M059J (cell line): ENCODE results near the gene VPS18. TPM values are rescaled to one million over a fixed set of nuclear protein-coding genes. Genes with fewer than 3 reads are reported as not detected.

Experiments
- DNase-seq: peaks from one replicate; pipeline ENCODE4 v3.0.0-alpha.2; 2012; ENCODE audit warnings: low read depth
- total RNA-seq: library from RNA; depleted of rRNA; stranded (reverse); fragments of >200 nt; shearing (Covaris generic); gene quantifications from 2 replicates; pipeline ENCODE4 v1.2.3, GENCODE V29; 2014

Gene VPS18
- total RNA-seq, 1 experiment from 2014 or later = 29.9 TPM

DNA sequence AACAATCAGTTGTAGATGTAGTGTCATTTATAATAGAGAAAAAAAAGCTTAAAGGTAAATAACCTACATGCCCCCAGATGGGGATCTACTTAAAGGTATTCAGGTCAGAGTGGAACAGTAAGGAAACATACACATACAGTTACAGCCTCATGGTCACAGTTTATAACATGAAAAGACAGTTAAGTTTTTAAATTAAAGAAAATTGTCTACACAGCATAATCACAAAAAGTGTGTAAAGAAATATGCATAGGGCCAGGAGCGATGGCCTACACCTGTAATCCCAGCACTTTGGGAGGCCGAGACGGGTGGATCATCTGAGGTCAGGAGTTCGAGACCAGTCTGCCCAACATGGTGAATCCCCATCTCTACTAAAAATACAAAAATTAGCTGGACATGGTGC lies 27.1 kb upstream of the VPS18 start:
- DNase-seq = no peak

DNA sequence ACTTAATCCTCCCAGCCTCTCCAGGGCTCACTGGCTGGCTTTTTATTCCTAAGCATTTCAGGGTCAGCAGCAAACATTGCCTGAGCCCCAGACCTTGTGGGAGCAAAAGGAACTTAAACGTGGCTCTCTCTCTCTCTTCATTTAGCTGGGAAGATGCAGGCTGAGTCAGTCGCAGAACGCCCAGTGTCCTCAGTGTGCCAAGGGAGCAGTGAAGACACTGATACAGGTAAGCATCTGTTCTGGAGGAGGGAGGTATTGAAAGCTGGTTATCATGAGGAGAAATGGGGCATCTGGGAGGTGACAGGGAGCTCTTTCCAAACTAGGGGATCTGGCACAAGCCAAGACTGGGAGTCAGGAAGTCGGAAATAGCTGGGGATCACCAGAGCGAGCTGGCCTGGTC lies 24.6 kb upstream of the VPS18 start:
- no peak for DNase-seq

DNA sequence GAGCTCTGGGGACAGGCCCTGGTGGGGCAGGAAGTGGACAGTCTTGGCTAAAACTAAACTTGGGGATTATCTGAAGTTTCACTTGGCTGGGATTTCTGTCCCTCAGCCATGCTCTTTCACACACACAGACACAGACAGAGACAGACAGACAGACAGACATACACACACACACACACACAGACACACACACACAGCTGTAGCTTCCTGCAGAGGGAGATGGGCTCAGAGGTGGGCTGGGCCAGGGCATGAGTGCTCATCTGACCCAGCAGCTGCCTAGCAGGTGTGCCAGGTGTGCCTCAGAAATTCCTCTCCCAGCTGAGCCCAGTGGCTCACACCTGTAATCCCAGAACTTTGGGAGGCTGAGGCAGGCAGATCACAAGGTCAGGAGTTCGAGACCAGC lies 23.5 kb upstream of the VPS18 start:
- no peak for DNase-seq

DNA sequence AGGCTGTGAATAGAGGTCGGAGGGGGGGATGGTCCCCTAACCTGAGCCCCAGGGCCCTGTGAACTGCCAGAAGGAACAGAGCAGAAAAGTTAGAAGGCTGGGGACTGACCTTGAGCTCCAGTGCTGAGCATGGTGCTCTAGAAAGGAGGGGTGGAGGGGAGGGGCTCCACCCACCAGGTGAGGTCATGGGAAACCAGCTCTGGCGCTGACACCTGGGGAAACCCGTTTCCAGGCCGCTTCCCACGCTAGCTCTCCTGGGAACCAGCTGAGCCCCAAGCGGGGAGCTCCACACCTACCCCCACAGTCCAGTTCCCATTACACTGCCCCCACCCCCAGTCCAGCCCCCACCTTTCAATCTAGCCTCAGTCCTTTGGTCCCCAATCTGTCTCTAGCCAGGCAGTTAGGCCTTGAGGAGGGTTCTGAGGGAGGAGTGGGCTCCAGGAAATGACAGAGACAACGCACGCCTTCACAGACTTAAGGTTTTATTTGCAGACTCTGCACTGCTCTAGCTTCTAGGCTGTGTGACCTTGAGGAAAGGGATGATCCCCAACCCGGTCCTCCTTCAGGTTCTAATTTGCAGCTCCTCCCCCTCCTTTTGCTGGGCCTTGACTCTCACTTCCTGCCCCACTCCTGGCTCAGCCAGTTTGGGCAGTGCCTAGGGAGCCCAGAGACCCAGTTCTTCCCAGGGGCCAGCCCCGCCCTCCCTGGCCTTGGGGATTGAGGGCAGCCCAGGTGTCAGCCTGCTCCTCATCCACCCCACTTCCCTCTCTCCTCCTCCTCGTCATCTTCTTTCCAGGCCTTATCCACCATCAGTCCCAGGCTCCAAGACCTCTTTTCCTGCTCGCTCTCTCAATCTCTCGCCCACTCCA lies 22.3 kb upstream of the VPS18 start:
- no peak for DNase-seq

DNA sequence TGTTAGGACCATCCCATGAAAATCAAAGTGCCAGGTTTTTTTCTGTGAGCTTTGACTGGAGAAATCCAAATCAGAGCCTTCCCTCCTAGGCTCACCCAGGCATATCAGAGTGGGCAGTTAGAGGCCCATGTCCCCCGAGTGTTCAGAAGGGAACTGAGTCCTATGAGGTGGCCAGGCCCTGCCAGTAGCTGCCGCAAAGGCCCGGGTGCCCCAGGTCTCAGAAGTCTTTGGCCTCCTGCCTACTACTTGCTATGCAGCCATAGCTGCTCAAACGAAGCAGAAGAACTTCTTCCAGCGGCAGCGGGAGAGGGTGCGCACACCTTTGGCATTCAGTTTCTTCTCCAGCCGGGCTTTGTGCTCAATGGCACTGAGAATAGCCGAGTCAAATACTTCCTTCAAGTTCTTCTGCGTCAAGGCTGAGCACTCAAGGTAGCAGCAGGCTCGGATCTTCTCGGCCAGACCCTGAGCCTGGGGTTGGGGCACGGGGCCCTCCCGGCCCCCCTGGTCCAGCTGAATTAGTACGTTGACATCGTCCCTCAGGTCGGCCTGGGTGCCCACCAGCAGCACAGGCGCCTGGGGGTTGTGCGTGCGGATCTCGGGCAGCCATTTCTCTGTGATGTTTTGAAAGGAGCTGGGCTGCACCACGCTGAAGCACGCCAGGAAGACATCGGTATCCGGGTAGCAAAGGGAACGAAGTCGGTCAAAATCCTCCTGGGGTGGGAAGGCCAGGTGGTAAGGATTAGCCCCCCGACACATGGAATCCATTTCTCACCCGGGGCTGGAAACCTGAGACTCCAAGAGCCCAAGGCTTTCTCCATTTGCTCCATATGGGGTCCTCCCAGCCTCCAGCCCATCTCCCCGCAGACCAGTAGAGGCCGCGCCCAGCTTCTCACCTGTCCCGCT lies 21.2 kb upstream of the VPS18 start:
- DNase-seq = no peak

DNA sequence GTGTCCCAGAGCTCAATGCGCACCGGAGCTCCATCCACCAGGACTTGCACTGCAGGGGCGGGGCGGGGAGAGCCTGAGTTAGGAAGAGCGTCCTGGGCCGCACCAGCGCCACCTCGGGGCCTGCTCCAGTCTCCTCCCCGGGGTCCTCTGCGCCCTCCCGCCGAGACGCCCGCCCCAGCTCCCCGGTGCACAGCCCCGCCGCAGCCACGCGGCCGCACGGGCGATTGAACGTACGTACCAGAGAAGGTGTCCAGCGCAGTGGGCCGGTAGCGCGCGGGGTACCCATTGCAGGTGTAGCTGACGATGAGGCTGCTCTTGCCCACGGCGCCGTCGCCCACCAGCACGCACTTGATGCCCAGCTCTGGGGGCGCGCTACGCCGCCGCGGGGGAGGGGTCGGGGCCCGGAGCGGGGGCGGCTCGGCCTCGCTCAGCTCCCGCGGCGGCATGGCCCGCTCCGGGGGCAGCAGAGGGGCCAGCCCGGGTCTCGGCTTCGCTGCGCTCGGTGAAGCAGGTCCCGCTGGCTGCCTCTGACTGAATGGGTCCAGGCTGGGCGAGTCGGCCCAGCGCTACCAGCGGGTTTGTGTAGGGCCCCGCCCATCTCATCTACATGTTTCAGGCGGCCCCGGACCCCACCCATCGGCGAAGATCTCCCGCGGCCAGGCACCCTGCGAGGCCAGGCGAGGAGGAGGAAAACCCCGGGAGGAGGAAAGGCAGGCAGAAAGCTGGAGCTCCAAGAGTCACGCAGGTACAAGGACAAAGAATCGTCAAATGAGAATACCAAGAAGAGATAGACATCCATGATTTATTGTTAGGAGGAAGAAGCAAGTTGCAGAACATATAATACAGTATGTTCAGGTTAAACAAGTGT lies 20.3 kb upstream of the VPS18 start, which contains the start of gene RHOV:
TSS of gene RHOV (minus strand) at position 541 of the 868 bp plus-strand sequence. CDS start at position 446, 95 bp downstream.
- peak; percentile 64 for DNase-seq

DNA sequence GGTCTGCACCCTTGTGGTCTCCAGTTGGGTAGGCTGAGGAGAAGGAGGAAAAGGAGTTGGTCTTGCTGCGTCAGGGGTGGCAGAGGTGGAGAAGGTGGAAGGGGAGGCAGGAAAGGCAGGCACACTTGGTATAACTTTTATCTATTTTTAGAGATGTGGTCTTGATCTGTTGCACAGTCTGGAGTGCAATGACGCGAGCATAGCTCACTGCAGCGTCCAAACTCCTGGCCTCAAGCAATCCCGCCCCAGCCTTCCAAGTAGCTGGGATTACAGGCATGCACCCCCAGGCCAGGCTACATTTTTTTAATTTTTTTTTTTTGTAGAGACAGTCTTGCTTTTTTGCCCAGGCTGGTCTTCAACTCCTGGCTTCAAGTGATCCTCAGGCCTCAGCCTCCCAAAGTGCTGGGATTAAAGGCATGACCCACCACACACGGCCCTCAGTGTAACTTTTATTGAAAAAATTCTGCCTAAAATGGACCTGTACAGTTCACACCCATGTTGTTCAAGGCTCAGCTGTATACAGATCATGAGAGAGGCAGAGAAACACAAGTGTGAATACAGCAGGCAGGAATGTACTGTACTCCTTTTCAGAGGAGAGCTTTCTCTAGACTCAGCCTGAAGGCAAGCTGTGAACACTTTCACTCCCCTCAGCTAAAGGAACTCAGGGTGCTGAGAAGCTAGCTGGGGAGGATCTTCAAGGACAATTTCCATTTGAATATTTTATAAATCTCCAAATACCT lies 18.1 kb upstream of the VPS18 start:
- DNase-seq = peak; percentile 80

DNA sequence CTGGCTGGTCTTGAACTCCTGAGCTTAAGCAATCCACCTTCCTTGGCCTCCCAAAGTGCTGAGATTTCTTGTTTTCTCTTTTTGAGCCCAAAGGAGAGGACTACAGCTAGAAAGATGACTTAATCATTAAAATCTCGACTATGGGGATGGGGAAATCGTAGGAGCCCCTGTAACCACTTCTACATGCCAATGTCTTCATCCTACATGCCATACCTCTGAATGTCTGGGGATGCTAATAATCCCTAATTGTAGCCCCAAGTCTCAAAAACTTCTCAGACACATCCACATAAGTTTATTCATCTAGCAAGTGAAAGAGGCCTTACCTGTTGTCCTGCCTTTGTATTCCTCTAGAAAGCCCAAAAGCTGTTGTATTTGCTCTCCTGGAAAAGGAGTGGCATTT lies 16.6 kb upstream of the VPS18 start:
- no peak for DNase-seq

DNA sequence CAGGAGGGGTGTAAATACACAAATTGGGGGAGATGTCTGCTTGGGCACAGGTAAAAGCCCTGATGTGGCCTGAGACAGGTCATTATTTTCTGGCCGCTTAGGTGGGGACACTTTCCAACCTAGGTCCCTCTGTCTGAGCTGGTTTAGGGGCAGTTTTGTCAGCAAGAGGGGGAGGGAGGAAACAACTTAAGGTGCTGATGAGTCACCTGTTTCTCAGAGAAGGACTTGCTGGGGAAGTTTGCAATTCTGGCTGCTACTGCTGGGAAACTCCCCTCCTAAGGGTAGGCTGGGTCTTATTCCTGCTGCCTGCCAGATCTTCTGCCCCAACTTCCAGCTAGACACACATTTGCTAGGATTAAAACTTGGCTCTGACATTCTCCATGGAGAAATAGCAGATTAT lies 15.5 kb upstream of the VPS18 start:
- DNase-seq = peak; percentile 78

DNA sequence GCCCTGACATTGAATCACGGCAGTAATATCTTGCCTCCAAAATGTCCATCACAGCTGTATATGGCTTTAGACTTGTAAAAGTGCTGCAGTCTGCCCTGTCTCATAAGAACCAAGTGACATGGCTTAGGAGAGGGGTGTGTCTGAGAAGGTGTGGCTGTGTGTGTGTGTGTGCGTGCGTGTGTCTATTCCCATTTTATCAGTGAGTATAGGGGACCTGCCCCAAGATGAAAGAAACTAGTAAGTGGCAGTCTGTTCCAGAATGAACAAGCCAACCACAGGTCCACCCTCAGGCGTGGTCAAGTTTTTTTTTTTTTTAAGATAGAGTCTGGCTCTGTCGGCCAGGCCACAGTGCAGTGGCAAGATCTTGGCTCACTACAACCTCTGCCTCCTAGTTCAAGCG lies 14.6 kb upstream of the VPS18 start:
- no peak for DNase-seq

DNA sequence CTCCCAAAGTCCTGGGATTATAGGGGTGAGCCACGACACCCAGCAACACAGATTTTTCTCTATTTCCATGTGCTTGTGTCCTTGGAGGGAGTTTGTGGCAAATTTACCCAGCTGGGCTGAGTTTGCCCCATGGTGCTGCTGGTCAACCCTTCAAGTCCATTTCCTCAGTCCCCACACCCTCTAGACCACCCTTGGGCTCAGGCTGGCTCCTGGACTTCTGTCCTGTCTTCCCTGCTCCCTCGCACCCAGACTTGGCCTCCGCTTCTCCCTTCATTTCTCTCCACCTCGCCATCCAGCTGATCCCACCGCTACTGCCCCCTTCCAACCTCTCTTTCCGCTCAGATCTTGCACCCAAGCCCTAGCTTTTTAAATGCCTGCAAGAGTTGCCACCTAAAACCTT lies 12.9 kb upstream of the VPS18 start:
- DNase-seq = no peak

DNA sequence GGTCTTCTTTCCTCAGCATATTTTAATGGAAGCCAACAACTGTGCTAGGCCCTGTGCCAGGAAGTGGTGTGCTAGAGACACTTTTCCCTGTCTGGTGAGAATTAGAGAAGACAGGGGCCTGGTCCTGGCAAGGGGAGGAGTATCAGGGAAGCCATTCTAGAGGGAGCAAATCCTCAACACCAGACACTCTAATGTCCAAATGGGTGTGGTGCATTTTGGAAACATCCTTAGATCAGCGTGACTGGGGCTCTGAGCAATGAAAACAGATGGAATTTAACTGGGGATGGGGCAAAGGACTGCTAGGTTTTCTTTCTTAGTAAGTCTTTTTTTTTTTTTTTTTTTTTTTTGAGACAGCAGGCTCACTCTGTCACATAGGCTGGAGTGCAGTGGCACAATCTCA lies 7.7 kb upstream of the VPS18 start:
- no peak for DNase-seq

DNA sequence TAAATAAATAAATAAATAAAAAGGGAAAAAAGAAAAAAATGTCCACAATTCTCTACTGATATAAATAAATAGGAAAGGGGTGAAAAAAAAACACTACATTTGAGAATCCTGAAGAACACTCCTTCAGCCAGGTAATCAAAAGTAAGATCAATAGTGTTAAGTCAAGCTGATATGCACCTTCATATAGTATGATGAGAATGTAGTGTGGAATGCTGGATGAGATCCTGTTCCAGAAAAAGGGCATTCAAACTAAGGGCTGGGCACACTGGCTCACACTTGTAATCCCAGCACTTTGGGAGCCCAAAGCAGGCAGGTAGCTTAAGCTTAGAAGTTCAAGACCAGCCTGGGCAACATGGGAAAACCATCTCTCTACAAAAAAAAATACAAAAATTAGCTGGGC lies 5.1 kb upstream of the VPS18 start:
- no peak for DNase-seq

DNA sequence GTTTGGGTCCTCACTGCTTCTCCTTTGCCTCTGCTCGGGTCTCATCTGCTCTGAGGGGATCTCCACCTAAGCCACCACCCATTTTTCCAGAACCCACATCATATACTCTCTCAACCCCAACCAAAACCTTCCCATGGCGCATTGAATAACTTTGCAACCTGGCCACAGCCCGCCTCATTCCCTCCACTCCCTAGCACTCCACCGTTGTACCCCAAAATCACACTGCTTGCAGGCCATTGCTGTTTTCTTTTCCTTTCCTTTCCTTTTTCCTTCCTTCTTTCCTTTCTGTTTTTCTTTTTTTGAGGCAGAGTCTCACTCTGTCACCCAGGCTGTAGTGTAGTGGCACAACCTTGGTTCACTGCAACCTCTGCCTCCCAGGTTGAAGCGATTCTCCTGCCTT lies 3.1 kb upstream of the VPS18 start:
- DNase-seq = no peak

DNA sequence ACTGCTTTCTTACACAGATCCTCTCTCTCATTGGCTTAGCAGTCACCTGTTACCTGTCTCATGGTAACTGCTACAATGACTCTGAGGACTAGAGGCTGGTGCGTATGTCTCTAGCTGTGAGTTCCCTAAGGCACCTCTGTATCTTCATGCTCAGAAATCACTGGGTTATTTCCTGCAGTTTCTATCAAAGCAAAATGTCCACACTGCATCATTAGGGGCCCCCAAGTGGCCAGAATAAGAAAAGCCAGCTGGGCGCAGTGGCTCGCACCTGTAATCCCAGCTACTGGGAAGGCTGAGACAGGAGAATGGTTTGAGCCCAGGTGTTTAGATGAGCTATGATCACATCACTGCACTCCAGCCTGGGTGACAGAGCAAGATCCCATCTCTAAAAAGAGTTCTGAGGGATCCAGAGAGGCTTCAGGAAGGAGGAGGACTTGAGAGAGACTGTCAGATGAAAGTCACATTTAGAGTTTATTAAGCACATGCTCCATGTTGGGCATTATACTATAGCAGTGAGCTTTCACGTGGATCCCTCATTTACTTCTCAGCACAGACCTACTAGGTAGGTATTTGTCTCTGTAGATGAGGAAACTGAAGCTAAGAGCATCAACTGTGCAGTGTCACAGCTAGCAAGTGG lies 2.3 kb upstream of the VPS18 start:
- DNase-seq = peak; percentile 61

DNA sequence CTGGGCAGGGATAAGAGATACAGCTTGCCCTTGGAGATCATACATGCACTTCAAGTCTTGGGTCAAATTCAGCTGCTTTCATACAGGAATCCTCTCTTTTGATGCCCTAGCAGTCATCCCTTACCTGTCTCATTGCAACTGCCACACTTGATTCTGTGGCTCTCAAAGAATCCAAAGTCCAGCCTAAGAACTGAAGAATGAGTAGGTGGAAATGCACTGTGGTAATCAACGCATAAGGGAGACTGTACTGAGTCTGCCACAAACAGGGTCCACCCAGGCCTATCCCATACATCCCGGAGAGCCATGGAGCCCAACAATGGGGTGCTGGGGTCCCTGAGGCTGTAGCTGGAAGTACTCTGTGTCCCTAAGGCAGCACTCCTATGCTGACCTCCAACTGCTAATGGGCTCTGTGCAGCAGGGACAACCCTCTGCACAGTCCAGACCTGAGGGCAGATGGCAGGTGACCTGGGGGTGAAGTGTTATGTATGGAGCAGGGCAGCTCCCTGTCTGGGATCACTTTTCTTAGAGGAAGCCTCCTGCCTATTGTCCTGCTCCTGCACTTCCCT lies 1.7 kb upstream of the VPS18 start:
- no peak for DNase-seq

DNA sequence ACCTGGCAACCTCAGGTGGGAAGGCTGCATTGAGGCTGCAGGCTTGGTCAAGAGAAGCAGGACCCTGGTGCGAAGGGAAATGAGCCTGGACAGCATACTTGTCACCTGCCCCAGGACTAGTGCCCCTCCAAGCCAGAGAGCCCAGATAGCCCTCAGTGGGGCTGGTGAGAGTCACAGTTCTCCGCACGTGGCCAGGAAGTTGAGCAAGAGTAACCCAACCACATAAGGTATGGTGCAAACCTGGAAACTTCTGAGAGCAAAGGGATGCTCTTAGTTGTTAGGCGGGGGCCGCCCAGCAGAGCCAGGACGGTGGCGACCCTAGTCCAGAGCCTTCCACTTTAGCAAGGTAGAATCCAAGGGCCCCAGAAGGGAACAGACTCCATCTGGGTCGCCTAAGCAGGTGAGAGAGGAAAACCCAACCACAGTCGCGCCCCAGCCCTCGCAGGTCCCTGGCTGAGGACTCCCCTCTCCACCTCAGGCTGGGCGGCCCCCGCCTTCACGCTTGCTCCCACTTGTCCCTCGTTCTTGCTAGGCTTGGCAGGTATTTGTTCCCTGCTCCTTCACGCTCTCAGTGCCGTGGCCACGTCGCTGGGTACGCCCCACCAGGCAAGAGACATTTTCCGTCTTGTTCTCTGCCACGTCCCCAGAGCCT lies 1.1 kb upstream of the VPS18 start:
- no peak for DNase-seq

DNA sequence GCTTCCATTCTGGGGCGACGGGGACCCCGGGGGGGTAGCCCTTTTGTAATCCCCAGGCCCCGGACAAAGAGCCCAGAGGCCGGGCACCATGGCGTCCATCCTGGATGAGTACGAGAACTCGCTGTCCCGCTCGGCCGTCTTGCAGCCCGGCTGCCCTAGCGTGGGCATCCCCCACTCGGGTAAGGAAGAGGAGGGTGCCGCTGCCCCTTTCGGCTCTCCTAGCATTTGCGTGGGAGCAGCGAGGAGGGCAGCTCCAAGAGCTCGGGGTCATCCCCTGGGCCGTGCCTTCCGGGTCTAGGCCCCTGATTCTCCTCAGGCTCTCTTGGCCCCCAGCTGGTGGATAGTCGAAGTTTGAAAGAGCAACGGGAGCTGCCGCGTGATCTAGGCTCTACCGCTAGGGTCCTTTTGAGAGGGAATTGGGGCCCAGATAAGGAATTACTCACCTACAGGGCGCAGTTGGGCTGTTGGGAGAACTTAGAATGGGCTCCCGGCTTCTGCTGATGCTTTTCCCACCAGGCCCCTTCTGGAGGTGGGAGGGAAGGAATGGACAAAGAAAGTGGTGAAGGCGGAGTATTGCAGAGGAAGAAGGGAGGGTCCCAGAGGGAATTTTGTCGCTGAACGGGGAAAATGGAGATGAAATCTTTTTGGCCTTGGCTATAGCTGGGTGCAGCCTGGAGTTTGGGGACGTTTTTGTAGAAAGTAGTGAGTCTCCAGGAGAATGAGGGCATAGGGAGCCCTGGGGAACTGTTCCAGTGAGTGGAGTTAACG lies 615 bp downstream of the VPS18 start:
- peak; percentile 79 for DNase-seq
